ENCODE data around the gene GBA2. TPM values are rescaled to one million over a fixed set of nuclear protein-coding genes. Genes with fewer than 3 reads are reported as not detected.

Gene GBA2
- total RNA-seq, 4 donors from 2014 or later, result 53.7 to 83.3 (median 65.0) TPM

GRCh38 chr9:35713578-35713977, 35.5 kb downstream of the GBA2 start:
- WGBS, 2 donors, result 93% methylated on average over 3 of the region's 3 CpGs
- H3K4me3 ChIP-seq (ENCODE audit: low read depth, poor library complexity, severe bottlenecking), result no peak overlapping the region
- intact Hi-C loops (cut with DNase I; ENCODE audit: low total_unique reads), result no loop called here
- DNase-seq (ENCODE audit: low spot score in 2 of 2), result no peak
- TF ChIP-seq CTCF (IDR thresholded peaks at IDR 0.05), result no peak
- no peak for TF ChIP-seq POLR2A (IDR thresholded peaks at IDR 0.05)

DNA sequence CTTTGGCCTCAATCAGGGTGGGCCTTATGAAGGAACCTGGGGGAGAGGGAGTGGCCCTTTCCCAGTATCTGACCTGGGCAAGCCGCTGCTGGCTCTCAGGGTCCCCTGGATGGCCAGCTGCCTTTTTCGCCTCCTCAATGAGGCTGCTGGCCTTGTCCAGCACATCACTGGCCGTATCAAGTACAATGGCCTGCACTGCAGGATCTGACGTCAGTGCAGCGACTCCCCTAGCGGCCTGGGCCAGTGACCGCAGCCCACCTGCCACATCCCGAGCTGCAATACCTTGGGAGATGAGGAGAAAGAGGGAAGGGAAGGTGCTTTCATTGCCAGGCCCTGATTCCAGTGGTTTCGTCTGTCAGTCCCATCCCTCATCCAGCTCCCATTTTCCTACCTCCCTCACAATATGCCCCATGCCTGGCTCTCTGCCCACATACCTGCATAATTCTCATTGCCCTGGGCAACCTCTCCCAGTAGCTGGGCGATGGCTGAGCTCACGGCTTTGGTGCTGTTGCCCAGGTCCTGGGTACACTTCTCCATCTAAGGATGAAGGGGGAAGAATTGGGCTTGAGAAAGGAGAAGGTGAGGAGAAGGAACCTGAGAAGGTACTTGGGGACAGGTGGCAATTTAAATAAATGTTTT, 36.1 kb downstream of the GBA2 start:
- intact Hi-C loops (cut with DNase I; ENCODE audit: low total_unique reads), result no loop called here
- H3K4me3 ChIP-seq (ENCODE audit: low read depth, poor library complexity, severe bottlenecking), result no peak overlapping the region
- DNase-seq (ENCODE audit: low spot score in 2 of 2), result no peak
- 86 to 87% methylated on average over 11 of the region's 11 CpGs for WGBS, 2 donors
- TF ChIP-seq CTCF (IDR thresholded peaks at IDR 0.05) (no peak), POLR2A (IDR thresholded peaks at IDR 0.05) (no peak)

DNA sequence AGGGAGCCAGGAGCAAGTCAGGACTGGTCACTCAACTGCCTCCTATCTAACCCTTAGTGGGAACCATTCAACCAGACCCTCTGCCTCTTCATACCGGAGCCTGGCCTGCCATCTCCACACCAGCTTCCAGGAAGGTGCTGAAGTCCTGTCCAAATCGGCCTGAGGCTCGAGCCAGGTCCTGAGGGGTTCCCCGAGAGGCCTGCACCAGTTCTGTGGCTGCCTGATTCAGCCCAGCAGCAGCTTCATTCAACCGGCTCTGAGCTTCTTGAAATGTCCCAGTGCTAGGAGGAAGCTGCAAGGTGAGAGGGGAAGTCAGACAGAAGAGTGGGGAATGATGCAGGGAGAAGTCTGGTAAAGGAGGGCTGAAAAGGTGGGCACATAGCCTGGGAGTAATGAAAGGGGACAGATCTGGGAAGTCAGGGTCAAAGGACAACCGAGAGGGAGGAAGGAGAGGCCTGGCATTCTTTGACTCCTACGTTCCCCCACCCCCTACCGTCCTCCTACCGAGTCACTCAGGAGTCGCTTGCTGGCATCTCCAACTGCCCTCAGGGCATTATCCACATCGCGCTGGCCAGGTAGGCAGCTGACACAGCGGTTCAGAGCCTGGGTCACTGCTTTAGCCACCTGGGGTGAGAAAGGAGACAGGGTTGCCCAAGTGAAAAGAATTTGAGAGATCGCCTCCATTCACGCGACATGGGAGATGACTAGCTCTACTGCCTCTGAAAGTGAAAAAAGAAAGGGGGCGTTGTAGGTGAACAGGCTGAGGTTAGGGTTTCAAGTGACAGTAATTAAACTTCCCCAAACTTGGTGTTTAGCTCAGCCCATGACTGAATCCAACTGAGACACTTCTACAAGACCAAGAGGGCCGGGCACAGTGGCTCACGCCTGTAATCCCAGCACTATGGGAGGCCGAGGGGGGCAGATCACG, 37.3 kb downstream of the GBA2 start:
- intact Hi-C loops (cut with DNase I; ENCODE audit: low total_unique reads), result no loop called here
- DNase-seq (ENCODE audit: low spot score in 2 of 2), result no peak
- 77 to 81% methylated on average over 21 of the region's 21 CpGs for WGBS, 2 donors
- no peak overlapping the region for H3K4me3 ChIP-seq (ENCODE audit: low read depth, poor library complexity, severe bottlenecking)
- TF ChIP-seq POLR2A (IDR thresholded peaks at IDR 0.05) (no peak), CTCF (IDR thresholded peaks at IDR 0.05) (no peak)

DNA sequence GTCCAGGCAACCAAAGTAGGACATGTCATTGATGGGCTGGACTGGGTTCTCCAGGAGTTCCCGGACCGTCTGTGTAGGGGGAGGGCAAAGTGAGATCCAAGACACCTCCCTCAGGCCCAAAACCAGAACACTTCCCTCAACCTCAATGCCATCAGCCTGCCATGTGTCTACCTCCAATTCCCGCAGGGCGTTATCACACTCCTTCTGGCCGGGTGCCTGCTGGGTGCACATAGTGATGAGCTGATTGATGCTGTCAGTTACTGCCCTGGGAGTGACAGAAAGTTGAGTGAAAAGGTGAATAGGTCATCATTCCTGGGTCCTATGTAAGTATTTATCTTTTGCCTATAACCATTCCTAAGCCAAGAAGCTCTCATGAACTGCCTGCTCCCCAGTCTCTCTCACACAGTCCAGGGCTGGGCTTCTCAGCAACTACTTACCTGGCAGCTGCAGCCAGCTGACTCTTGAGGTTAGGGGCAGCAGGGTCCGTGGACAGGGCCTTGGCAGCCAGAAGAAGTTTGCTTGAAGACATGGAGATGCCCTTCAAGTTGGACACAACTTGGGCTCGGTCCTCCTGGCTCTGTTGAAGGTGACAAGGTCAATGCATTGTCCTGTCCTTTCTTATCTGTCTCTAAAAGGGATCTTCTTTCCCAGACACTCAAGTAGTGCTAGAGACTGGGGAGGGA, 38.1 kb downstream of the GBA2 start:
- 80 to 84% methylated on average over 7 of the region's 7 CpGs for WGBS, 2 donors
- no peak for DNase-seq (ENCODE audit: low spot score in 2 of 2)
- intact Hi-C loops (cut with DNase I; ENCODE audit: low total_unique reads), result no loop called here
- no peak overlapping the region for H3K4me3 ChIP-seq (ENCODE audit: low read depth, poor library complexity, severe bottlenecking)
- no peak for TF ChIP-seq POLR2A (IDR thresholded peaks at IDR 0.05)
- no peak for TF ChIP-seq CTCF (IDR thresholded peaks at IDR 0.05)

DNA sequence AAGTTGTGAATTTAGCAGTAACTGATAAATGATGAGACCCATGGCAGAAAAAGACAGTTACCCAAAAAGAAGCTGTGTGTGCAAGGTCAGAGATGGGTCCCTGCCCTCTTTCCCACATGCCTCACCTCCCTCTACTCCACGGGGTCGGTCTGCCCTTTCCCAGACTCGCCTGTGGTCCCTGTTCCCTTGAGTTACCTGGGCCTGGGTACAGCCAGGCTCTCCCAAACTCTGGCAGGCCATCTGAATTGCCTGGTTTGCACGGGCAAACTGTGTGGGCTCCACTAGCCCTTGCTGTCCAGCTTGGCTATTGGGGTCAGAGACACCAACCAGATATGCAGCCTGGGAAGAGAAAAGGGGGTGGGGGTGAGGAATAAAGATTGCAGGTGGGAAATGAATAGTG, 40.9 kb downstream of the GBA2 start:
- intact Hi-C loops (cut with DNase I; ENCODE audit: low total_unique reads), result no loop called here
- H3K4me3 ChIP-seq (ENCODE audit: low read depth, poor library complexity, severe bottlenecking), result no peak overlapping the region
- no peak for DNase-seq (ENCODE audit: low spot score in 2 of 2)
- 96 to 99% methylated on average over 4 of the region's 4 CpGs for WGBS, 2 donors
- TF ChIP-seq POLR2A (IDR thresholded peaks at IDR 0.05) (no peak), CTCF (IDR thresholded peaks at IDR 0.05) (no peak)
